ENCODE measurements around the gene CPT1A. TPM values are rescaled to one million over a fixed set of nuclear protein-coding genes. Genes with fewer than 3 reads are reported as not detected.

Gene CPT1A
- polyA plus RNA-seq, 1 of the 3 experiments (the other 2 are of a cell fraction) = 31.2 TPM

GRCh38 chr11:68852628-68853027, 10.9 kb upstream of the CPT1A start:
- Histone ChIP-seq H3K4me2 (no peak overlapping the region), H3F3A (replicated peaks; ENCODE audit: insufficient read depth) (no peaks in the 10 kb centered on the region), H3K79me2 (ENCODE audit: insufficient read depth) (no peaks in the 10 kb centered on the region), H4K20me1 (ENCODE audit: insufficient read depth) (no peaks in the 10 kb centered on the region), H3K9me3 (no peaks in the 10 kb centered on the region), H3K36me3 (replicated peaks in 1 of 2; ENCODE audit: control insufficient read depth in 1 of 2, insufficient read depth in 2 of 2, low read length in 1 of 2) (no peaks in the 10 kb centered on the region), H3K4me1 (ENCODE audit: control insufficient read depth in 1 of 2, insufficient read depth in 2 of 2, low read depth in 1 of 2, low read length in 1 of 2) (no peaks in the 10 kb centered on the region), H3K9ac (no peak overlapping the region), H3K27me3 (ENCODE audit: insufficient read depth) (peaks cover 14% of the 10 kb centered on the region), H3K27ac (ENCODE audit: low read depth in 2 of 2, low read length in 1 of 2) (no peak overlapping the region), H3K4me3 (ENCODE audit: low read depth in 2 of 2, low read length in 1 of 2) (no peak overlapping the region), H2AFZ (ENCODE audit: low read depth) (no peak overlapping the region), H3K9me2 (no peaks in the 10 kb centered on the region)
- TF ChIP-seq, protein P1, sequence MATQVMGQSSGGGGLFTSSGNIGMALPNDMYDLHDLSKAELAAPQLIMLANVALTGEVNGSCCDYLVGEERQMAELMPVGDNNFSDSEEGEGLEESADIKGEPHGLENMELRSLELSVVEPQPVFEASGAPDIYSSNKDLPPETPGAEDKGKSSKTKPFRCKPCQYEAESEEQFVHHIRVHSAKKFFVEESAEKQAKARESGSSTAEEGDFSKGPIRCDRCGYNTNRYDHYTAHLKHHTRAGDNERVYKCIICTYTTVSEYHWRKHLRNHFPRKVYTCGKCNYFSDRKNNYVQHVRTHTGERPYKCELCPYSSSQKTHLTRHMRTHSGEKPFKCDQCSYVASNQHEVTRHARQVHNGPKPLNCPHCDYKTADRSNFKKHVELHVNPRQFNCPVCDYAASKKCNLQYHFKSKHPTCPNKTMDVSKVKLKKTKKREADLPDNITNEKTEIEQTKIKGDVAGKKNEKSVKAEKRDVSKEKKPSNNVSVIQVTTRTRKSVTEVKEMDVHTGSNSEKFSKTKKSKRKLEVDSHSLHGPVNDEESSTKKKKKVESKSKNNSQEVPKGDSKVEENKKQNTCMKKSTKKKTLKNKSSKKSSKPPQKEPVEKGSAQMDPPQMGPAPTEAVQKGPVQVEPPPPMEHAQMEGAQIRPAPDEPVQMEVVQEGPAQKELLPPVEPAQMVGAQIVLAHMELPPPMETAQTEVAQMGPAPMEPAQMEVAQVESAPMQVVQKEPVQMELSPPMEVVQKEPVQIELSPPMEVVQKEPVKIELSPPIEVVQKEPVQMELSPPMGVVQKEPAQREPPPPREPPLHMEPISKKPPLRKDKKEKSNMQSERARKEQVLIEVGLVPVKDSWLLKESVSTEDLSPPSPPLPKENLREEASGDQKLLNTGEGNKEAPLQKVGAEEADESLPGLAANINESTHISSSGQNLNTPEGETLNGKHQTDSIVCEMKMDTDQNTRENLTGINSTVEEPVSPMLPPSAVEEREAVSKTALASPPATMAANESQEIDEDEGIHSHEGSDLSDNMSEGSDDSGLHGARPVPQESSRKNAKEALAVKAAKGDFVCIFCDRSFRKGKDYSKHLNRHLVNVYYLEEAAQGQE (IDR thresholded peaks at IDR 0.05; ENCODE audit: low read depth, low read length) = no peak
- TF ChIP-seq YY1 (IDR thresholded peaks at IDR 0.05; ENCODE audit: low read depth) = no peak
- TF ChIP-seq IRF3 (IDR thresholded peaks at IDR 0.05; ENCODE audit: low read depth, low read length) = no peak
- TF ChIP-seq MEF2A (IDR thresholded peaks at IDR 0.05; ENCODE audit: borderline replicate concordance, low read depth) = no peak
- no peak for TF ChIP-seq GATA2 (CRISPR knock-in tag; IDR thresholded peaks at IDR 0.05)
- TF ChIP-seq, protein P2, sequence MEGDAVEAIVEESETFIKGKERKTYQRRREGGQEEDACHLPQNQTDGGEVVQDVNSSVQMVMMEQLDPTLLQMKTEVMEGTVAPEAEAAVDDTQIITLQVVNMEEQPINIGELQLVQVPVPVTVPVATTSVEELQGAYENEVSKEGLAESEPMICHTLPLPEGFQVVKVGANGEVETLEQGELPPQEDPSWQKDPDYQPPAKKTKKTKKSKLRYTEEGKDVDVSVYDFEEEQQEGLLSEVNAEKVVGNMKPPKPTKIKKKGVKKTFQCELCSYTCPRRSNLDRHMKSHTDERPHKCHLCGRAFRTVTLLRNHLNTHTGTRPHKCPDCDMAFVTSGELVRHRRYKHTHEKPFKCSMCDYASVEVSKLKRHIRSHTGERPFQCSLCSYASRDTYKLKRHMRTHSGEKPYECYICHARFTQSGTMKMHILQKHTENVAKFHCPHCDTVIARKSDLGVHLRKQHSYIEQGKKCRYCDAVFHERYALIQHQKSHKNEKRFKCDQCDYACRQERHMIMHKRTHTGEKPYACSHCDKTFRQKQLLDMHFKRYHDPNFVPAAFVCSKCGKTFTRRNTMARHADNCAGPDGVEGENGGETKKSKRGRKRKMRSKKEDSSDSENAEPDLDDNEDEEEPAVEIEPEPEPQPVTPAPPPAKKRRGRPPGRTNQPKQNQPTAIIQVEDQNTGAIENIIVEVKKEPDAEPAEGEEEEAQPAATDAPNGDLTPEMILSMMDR (IDR thresholded peaks at IDR 0.05) = no peak
- no peak for TF ChIP-seq TEAD4 (IDR thresholded peaks at IDR 0.05; ENCODE audit: borderline replicate concordance, insufficient read depth)
- no peak for TF ChIP-seq FOXM1 (IDR thresholded peaks at IDR 0.05; ENCODE audit: low read depth)
- TF ChIP-seq RCOR1 (IDR thresholded peaks at IDR 0.05; ENCODE audit: low read length) = no peak
- no peak for TF ChIP-seq MXI1 (IDR thresholded peaks at IDR 0.05; ENCODE audit: low read depth, low read length)
- TF ChIP-seq EP300 (IDR thresholded peaks at IDR 0.05; ENCODE audit: borderline replicate concordance in 1 of 2, low read depth in 1 of 2, low read length in 1 of 2) = no peak
- no peak for TF ChIP-seq POLR2AphosphoS5 (IDR thresholded peaks at IDR 0.05; ENCODE audit: low read depth, low read length)
- no peak for TF ChIP-seq RFX5 (IDR thresholded peaks at IDR 0.05; ENCODE audit: low read length)
- no peak for TF ChIP-seq TAF1 (IDR thresholded peaks at IDR 0.05; ENCODE audit: borderline replicate concordance, low read depth, low read length)
- TF ChIP-seq CHD2 (IDR thresholded peaks at IDR 0.05; ENCODE audit: low read length, partially characterized antibody) = no peak
- TF ChIP-seq FOXJ3 (CRISPR knock-in tag; IDR thresholded peaks at IDR 0.05) = no peak
- TF ChIP-seq, protein P3, sequence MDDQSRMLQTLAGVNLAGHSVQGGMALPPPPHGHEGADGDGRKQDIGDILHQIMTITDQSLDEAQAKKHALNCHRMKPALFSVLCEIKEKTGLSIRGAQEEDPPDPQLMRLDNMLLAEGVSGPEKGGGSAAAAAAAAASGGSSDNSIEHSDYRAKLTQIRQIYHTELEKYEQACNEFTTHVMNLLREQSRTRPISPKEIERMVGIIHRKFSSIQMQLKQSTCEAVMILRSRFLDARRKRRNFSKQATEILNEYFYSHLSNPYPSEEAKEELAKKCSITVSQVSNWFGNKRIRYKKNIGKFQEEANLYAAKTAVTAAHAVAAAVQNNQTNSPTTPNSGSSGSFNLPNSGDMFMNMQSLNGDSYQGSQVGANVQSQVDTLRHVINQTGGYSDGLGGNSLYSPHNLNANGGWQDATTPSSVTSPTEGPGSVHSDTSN (IDR thresholded peaks at IDR 0.05) = no peak
- TF ChIP-seq TCF12 (IDR thresholded peaks at IDR 0.05) = no peak
- TF ChIP-seq EZH2phosphoT487 (IDR thresholded peaks at IDR 0.05; ENCODE audit: borderline replicate concordance, low read depth) = no peak
- TF ChIP-seq SMC3 (IDR thresholded peaks at IDR 0.05; ENCODE audit: low read depth, low read length) = no peak
- DNase-seq = no peak
- ChIA-PET POLR2A (interaction anchor here (0.7 kb wide), 1 partner anchor 244 kb away, joined by 6 read pairs; no protein-coding TSS in a partner anchor), CTCF (interaction anchor here (1.1 kb wide), 1 partner anchor 242 kb away, joined by 3 read pairs; no protein-coding TSS in a partner anchor)
- WGBS (ENCODE audit: low lambda C conversion rate) = 77% methylated on average over 8 of the region's 8 CpGs

All from SK-N-SH (cell line).